GM18519 (cell line): Measurements from ENCODE around the gene REEP2.
A peak's percentile ranks its signal among the peaks of the same experiment; 100 is the strongest.

ENCODE experiments used
- ATAC-seq: cut with Tn5 transposase; IDR thresholded peaks from one replicate; pipeline ENCODE4 v1.9.1; 2021; ENCODE audit warnings: mild to moderate bottlenecking, moderate library complexity; ENCODE audit not compliant: unreplicated experiment, low FRiP score

The REEP2 gene

DNA sequence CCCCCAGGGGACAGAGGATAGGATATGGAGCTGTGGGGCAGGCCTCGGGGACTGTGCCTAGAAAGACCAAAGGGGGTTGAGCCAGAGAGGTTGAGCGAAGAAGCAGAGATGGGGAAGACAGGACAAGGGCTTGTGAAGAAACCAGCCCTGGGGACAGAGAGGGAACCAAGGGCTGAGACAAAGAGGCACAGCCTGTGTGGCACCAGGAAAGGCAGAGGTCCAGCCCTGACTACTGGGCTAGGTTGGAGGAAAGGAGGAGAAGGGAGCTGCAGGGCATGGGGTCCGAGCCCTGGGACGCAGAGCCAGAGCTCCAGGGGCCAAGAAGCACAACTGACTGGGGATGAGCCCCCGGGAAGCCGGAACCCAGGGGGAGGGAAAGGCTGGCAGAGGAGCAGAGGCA, 9.2 kb downstream of the REEP2 start:
- no peak for ATAC-seq

GRCh38 chr5:138448481-138449398, 9.9 kb downstream of the REEP2 start:
- ATAC-seq: no peak

GRCh38 chr5:138449501-138450239, 10.8 kb downstream of the REEP2 start:
- peak; percentile 42 for ATAC-seq

GRCh38 chr5:138450971-138451370, 12.1 kb downstream of the REEP2 start:
- no peak for ATAC-seq

DNA sequence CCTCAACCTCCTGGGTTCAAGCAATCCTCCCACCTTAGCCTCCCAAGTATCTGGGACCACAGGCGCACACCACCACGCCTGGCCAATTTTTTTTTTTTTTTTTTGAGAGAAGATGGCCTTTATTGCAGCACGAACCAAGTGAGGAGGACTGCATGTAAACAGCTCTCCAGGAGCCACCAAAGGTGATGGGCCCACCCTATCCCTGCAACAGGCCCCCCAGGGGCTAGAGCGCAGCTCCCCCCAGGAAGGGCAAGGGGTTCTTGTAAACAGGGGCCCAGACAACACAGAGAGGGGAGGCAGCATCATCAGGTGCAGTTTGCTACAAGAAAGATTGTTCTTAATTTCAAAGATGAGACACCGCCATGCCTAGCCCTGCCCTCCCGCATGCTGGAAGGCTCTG, 13.9 kb downstream of the REEP2 start:
- ATAC-seq: no peak

GRCh38 chr5:138453590-138453989, 14.7 kb downstream of the REEP2 start:
- ATAC-seq: no peak

DNA sequence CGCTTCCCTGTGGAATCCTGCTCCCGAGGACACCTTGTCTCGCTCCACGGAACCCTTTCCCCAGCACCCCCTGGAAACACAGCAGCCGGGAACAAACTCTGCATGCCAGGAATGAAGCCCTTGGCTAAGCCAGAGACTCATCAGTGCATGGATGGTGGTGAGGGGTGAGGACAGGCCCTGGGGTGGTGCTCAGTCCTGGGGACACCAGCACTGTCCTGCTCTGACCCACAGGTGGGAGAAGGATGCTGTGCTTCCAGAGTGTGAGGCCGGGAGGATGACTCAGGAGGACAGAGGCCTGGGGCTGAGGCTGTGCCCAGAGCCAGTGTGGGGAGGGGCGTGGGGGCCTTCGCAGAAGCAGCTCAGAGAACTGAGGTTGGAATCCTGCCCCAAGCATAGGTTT, 15.3 kb downstream of the REEP2 start:
- ATAC-seq: no peak

DNA sequence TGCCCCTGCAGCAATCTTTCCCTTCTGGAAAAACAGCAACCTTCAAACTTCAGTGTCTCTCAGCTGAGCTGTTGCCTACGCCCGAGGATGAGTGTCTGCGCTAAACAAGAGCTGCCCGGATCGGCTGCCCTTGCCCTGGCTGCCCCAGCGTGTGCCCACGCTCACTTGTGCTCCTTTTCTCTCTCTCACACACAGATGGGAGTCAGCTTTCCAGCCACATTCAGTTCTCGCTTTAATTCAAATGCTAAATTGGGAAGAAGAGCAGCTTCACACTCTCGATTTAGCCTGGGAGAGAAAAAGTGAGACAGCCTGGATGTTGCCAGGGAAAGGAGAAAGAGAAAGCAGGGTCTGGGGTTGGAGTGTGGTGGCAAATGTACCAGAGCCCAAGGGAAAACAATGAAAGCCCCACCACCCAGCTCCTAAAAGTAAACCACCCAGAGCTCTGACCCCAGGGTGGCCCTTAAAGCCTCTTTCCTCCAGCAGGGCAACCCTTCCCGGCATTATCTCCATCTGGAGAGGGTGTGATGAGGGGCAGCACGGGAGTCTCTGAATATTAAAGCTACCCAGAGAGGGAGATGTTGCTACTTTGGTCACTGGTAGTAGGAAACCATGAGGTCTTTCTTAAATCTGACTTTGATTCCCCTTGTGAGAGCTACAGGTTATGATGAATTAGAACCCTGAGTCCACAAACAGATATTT, 16.5 kb downstream of the REEP2 start:
- no peak for ATAC-seq

- ATAC-seq: no peak
Observed at GRCh38 chr5:138457531-138458275, 18.8 kb downstream of the REEP2 start.

- ATAC-seq: no peak
Observed at GRCh38 chr5:138458384-138458783, 19.5 kb downstream of the REEP2 start.

GRCh38 chr5:138458856-138459255, 20.0 kb downstream of the REEP2 start:
- no peak for ATAC-seq

GRCh38 chr5:138459311-138459933, 20.6 kb downstream of the REEP2 start:
- ATAC-seq: no peak

GRCh38 chr5:138460032-138460693, 21.3 kb downstream of the REEP2 start:
- ATAC-seq: no peak

GRCh38 chr5:138461343-138462125, 22.7 kb downstream of the REEP2 start:
- ATAC-seq: no peak

- ATAC-seq: no peak
Observed at GRCh38 chr5:138463419-138464007, 24.7 kb downstream of the REEP2 start.

- ATAC-seq: peak; percentile 45
Observed at GRCh38 chr5:138464008-138464387, 25.1 kb downstream of the REEP2 start.

GRCh38 chr5:138464388-138465260, 25.8 kb downstream of the REEP2 start:
- ATAC-seq: peak; percentile 58
